ENCODE data around the gene MRPL34.

DNA sequence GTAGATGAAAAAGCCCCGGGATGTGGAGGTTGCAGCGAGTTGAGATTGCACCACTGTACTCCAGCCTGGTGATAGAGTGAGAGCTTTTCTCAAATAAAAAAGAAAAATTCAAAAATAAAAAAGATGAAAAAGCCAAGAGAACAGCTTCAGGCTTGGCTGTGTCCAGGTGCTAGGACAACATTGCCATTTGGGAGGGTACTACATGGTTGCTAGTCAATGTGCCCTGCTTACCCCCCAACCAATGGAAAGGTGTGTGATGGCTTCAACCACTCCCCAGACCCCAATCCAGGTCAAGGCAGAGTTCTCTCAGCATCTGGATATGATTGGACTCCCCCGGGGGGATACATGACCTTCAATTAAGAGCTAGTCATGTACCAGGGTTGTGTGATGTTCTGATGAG lies 26.2 kb upstream of the MRPL34 start:
- TF ChIP-seq CTCF (IDR thresholded peaks at IDR 0.05) (no peak), POLR2AphosphoS5 (IDR thresholded peaks at IDR 0.05) (no peak), EP300 (IDR thresholded peaks at IDR 0.05) (no peak)
